K562 (cell line): Measurements from ENCODE around the gene DARS2. TPM values are rescaled to one million over a fixed set of nuclear protein-coding genes. Genes with fewer than 3 reads are reported as not detected.

Source experiments
- CBX1 ChIP-seq: sonication (generic); IDR thresholded peaks from 2 replicates; pipeline ENCODE4 v1.6.1; 2016; ENCODE audit warnings: antibody characterized with exemption, low read depth, mild to moderate bottlenecking
- DDX20 ChIP-seq: fragments of 450-650 bp; IDR thresholded peaks from 2 replicates; pipeline ENCODE4 v1.6.1; 2016; ENCODE audit warnings: missing genetic modification characterization, low read depth, mild to moderate bottlenecking, missing compliant biosample characterization, moderate library complexity
- RFX7 ChIP-seq: fragments of 250-450 bp; sonication (Bioruptor Pico); IDR thresholded peaks from 2 replicates; pipeline ENCODE4 v1.5.1; 2021; ENCODE audit warnings: mild to moderate bottlenecking
- TARDBP ChIP-seq: fragments of 450-650 bp; IDR thresholded peaks from 2 replicates; pipeline ENCODE4 v1.6.1; 2016
- WHSC1 ChIP-seq: IDR thresholded peaks from one replicate; pipeline ENCODE4 v1.6.1; 2012; ENCODE audit warnings: low read length, control low read depth, inconsistent platforms
- ZNF212 ChIP-seq: fragments of 450-650 bp; formaldehyde crosslinking; IDR thresholded peaks from 2 replicates; pipeline ENCODE4 v1.4.0; 2020; ENCODE audit warnings: mild to moderate bottlenecking
- ZNF23 ChIP-seq: fragments of 250-450 bp; sonication (Bioruptor Pico); IDR thresholded peaks from 2 replicates; pipeline ENCODE4 v1.4.0; 2020; ENCODE audit warnings: mild to moderate bottlenecking
- polyA plus RNA-seq, 8 experiments: library from polyadenylated mRNA; depleted of rRNA in 4 of 8; stranded (reverse) in 5 of 8; unstranded in 3 of 8; fragments of >200 nt; fragmentation: Nextera tagmentation in 2 of 8; fragmentation: Illumina TruSeq in 1 of 8; extraction: Ambion mirVana in 2 of 8; extraction: Trizol in 1 of 8; gene quantifications; 2 replicates each; pipeline versions ENCODE4 v1.2.1 to v1.2.3, GENCODE V29; 2011 to 2014; ENCODE audit warnings: inconsistent platforms in 1 of 8, missing spikeins in 1 of 8
- total RNA-seq, 7 experiments: library from RNA; depleted of rRNA in 6 of 7; stranded (reverse); fragments of >200 nt in 6 of 7; fragmentation: Illumina TruSeq in 2 of 7; extraction: Trizol in 2 of 7; gene quantifications; 2 replicates each; pipeline versions ENCODE4 v1.2.1 to v1.2.3, GENCODE V29; 2011 to 2021; ENCODE audit warnings: low replicate concordance in 1 of 7
- TF ChIP-seq, protein P1 (sequence below), 2 experiments: IDR thresholded peaks in 1 of 2; conservative IDR thresholded peaks in 1 of 2; 2 replicates each; pipeline ENCODE4 v1.6.1; 2016; ENCODE audit warnings: low read depth in 2 of 2, mild to moderate bottlenecking in 1 of 2, missing compliant biosample characterization in 1 of 2, missing genetic modification characterization in 1 of 2, moderate library complexity in 1 of 2
- TF ChIP-seq, protein P2 (sequence below): fragments of 250-450 bp; sonication (Bioruptor Pico); IDR thresholded peaks from 2 replicates; pipeline ENCODE4 v1.4.0; 2020
- TF ChIP-seq, protein P3 (sequence below): fragments of 250-450 bp; sonication (Bioruptor Pico); IDR thresholded peaks from 2 replicates; pipeline ENCODE4 v1.5.0; 2021; ENCODE audit warnings: mild to moderate bottlenecking, borderline replicate concordance
- TF ChIP-seq, protein P4 (sequence below): sonication (generic); formaldehyde crosslinking; IDR thresholded peaks from 2 replicates; pipeline ENCODE4 v1.4.0; 2020; ENCODE audit warnings: mild to moderate bottlenecking, missing genetic modification reagents

The DARS2 gene
- total and polyA plus RNA-seq, 9 of the 15 experiments (the other 6 are each of a cell fraction or from before 2014, with no cell fraction given): 36.4 to 96.7 (median 68.6) TPM

DNA sequence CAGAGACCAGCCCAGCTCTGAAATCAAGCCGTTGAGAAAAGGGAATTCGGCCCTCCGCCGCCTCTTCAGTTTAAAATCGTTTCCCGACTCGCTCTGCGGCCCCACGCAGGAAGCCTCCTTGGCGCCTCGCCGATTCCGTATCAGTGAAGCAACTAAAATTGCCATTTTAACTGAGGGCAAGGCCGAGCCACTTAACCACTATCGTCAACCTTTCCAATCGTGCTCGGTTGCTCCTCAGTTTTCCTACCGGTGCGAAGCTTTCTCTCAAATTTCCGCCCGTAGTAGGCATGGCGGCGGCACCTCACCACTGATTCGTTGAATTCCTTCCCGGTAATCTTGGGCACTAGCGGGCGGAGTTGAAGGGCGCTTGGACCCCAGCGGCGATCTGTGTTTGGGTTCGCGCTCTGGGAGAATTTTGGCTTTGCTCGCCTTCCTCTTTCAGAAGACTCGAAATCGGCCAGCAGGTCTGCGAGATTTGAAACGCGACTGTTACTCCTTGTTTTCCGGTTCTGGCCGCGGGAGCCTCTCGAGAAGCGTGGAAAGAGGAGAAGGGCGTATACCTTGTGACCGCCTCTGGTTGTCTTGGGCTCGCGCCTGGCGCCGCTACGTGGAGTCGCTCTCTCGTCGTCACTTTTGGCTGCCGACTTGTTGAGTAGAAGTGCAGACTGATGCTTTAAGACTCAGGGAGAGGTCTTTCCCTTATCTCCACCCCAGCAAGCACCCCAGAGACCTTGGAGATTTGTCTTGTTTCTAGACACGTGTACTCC, at the start of gene DARS2, which contains the start of gene CENPL (continued):
- TF ChIP-seq, protein P1, sequence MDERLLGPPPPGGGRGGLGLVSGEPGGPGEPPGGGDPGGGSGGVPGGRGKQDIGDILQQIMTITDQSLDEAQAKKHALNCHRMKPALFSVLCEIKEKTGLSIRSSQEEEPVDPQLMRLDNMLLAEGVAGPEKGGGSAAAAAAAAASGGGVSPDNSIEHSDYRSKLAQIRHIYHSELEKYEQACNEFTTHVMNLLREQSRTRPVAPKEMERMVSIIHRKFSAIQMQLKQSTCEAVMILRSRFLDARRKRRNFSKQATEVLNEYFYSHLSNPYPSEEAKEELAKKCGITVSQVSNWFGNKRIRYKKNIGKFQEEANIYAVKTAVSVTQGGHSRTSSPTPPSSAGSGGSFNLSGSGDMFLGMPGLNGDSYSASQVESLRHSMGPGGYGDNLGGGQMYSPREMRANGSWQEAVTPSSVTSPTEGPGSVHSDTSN (CRISPR knock-in tag; IDR thresholded peaks at IDR 0.05; ENCODE audit: low read depth): no peak
- TF ChIP-seq, protein P1 (tag; conservative IDR thresholded peaks at IDR 0.05; ENCODE audit: low read depth): peak; percentile 52
- TF ChIP-seq ZNF23 (CRISPR knock-in tag): no peak
- TF ChIP-seq, protein P2, sequence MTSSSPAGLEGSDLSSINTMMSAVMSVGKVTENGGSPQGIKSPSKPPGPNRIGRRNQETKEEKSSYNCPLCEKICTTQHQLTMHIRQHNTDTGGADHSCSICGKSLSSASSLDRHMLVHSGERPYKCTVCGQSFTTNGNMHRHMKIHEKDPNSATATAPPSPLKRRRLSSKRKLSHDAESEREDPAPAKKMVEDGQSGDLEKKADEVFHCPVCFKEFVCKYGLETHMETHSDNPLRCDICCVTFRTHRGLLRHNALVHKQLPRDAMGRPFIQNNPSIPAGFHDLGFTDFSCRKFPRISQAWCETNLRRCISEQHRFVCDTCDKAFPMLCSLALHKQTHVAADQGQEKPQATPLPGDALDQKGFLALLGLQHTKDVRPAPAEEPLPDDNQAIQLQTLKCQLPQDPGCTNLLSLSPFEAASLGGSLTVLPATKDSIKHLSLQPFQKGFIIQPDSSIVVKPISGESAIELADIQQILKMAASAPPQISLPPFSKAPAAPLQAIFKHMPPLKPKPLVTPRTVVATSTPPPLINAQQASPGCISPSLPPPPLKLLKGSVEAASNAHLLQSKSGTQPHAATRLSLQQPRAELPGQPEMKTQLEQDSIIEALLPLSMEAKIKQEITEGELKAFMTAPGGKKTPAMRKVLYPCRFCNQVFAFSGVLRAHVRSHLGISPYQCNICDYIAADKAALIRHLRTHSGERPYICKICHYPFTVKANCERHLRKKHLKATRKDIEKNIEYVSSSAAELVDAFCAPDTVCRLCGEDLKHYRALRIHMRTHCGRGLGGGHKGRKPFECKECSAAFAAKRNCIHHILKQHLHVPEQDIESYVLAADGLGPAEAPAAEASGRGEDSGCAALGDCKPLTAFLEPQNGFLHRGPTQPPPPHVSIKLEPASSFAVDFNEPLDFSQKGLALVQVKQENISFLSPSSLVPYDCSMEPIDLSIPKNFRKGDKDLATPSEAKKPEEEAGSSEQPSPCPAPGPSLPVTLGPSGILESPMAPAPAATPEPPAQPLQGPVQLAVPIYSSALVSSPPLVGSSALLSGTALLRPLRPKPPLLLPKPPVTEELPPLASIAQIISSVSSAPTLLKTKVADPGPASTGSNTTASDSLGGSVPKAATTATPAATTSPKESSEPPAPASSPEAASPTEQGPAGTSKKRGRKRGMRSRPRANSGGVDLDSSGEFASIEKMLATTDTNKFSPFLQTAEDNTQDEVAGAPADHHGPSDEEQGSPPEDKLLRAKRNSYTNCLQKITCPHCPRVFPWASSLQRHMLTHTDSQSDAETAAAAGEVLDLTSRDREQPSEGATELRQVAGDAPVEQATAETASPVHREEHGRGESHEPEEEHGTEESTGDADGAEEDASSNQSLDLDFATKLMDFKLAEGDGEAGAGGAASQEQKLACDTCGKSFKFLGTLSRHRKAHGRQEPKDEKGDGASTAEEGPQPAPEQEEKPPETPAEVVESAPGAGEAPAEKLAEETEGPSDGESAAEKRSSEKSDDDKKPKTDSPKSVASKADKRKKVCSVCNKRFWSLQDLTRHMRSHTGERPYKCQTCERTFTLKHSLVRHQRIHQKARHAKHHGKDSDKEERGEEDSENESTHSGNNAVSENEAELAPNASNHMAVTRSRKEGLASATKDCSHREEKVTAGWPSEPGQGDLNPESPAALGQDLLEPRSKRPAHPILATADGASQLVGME: no peak
- TF ChIP-seq DDX20 (tag): no peak
- TF ChIP-seq, protein P3, sequence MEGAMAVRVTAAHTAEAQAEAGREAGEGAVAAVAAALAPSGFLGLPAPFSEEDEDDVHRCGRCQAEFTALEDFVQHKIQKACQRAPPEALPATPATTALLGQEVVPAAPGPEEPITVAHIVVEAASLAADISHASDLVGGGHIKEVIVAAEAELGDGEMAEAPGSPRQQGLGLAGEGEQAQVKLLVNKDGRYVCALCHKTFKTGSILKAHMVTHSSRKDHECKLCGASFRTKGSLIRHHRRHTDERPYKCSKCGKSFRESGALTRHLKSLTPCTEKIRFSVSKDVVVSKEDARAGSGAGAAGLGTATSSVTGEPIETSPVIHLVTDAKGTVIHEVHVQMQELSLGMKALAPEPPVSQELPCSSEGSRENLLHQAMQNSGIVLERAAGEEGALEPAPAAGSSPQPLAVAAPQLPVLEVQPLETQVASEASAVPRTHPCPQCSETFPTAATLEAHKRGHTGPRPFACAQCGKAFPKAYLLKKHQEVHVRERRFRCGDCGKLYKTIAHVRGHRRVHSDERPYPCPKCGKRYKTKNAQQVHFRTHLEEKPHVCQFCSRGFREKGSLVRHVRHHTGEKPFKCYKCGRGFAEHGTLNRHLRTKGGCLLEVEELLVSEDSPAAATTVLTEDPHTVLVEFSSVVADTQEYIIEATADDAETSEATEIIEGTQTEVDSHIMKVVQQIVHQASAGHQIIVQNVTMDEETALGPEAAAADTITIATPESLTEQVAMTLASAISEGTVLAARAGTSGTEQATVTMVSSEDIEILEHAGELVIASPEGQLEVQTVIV (CRISPR knock-in tag): no peak
- TF ChIP-seq TARDBP: peak; percentile 76; the same call in 1 of the 2 replicates
- peak; percentile 15; the same call in 1 of the 2 replicates for TF ChIP-seq CBX1
- no peak for TF ChIP-seq ZNF212 (CRISPR knock-in tag)
- TF ChIP-seq RFX7: no peak
- TF ChIP-seq, protein P4, sequence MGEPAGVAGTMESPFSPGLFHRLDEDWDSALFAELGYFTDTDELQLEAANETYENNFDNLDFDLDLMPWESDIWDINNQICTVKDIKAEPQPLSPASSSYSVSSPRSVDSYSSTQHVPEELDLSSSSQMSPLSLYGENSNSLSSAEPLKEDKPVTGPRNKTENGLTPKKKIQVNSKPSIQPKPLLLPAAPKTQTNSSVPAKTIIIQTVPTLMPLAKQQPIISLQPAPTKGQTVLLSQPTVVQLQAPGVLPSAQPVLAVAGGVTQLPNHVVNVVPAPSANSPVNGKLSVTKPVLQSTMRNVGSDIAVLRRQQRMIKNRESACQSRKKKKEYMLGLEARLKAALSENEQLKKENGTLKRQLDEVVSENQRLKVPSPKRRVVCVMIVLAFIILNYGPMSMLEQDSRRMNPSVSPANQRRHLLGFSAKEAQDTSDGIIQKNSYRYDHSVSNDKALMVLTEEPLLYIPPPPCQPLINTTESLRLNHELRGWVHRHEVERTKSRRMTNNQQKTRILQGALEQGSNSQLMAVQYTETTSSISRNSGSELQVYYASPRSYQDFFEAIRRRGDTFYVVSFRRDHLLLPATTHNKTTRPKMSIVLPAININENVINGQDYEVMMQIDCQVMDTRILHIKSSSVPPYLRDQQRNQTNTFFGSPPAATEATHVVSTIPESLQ (CRISPR knock-in tag): peak; percentile 49; the same call in 1 of the 2 replicates
- TF ChIP-seq WHSC1: no peak
